ENCODE measurements around the gene PIP4K2A.
"Not testable (repeated sequence)": the region's sequence is repeated elsewhere in the genome, so short reads cannot be mapped to it uniquely, and the experiment has no call there.

Gene PIP4K2A

DNA sequence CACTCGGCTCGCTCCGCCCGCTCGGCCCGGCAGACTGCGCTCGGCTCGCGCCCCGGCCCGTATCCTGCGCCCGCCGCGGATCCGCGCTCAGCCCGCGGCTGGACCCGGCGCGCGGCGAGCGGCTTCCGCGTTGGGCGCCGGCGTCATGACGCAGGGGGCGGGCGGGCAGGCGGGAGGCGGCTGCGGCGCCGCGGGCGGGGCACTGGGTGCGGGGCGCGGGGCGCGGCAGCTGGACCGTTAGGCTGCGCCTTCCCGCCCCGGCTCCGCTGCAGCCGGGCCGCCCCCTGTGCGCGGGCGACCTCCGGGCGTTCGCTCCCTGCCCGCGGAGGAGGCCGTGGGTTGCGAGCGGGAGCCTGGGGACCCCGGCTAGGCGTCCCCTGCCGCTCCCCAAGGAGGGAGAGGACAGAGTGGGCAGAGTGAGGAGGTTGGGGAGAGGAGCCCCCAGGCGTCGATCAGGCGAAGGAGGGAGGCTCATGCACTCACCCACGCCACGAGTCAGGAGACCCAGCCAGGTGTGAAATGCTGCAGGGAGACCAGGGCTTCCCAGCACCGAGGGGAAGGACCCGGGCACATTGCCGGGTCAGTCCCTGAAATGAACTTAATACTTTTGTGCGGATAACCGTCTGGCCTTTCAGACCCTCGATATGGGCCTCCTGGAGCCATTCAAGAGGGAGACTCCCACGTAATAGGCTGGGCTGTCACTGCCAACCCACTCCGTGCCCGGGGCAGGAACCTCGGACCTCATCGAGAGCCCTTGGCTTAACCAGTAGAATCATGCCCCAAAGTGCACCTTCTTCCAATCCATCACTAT lies at the start of gene PIP4K2A:
PIP4K2A (minus strand) TSS at position 100 of the 811 bp plus-strand sequence. CDS start 252 bp downstream, outside the sequence.
- H3K27ac ChIP-seq = peak within 1 kb of the TSS; percentile 37
- DNase-seq (ENCODE audit: low read depth, low spot score) = no peak

DNA sequence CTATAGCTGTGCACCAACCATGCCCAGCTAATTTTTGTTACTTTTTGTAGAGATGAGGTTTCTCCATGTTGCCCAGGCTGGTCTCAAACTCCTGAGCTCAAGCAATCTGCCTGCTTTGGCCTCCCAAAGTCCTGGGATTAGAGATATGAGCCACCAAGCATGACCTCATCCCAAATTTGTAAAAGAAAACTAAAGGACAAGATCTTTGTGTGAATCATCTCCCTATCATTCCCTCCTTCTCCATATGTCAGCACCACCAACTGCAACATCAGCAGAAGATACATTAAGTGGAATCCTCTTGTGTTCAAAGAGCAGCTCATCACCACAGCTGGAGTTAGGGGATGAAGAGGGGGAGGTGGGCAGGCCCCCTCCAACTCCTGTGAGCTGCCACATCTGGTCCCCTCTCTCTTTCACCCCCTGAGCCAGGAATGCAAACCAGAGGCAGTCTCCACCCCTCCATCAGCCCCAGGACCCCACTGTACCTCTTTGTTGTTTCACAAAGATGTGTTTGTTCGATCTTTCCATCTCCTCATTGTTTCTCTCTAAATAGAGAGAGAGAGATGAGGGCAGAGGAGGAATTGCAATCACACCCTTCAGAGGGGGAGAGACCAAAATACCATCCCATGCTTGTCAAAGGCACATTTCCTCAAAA lies 47.3 kb upstream of the PIP4K2A start:
- DNase-seq (ENCODE audit: low read depth, low spot score) = no peak
- H3K27ac ChIP-seq = no peak overlapping the region

DNA sequence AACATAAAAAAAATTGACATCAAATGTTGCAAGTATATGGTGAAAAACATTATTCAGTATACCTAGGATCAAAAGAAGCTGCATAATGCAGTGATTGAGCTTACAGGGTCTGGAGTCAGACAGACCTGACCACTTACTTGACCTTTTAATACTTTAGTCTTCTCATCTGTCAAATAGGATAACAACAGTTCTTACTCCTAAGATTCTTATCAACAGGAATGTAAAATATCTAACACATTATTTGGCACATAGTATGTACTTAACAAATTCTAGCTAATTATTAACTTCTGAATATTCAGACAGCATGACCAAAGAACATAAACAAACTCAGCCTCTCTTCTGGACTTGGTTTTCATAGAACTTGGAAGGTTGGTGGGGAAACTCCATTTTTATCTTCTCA lies 45.6 kb upstream of the PIP4K2A start:
- DNase-seq (ENCODE audit: low read depth, low spot score) = no peak
- H3K27ac ChIP-seq = no peak overlapping the region

DNA sequence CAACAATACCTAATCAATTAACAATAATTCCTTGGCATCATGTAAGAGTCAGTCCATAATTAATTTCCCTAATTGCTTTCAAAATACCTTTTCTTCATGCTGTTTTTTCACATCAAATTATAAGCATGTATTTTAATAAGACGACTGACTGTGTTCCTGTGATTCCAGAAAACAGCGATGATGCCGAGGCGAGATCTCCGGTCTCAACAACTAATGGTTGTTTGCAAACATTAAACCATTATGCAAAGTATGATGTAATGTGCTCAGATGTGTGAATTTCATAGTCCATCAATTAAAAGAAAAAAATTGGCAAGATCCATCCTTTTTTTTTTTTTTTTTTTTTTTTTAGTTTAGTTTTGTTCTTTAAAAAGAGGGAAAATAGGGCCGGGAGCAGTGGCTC lies 44.5 kb upstream of the PIP4K2A start:
- no peak for DNase-seq (ENCODE audit: low read depth, low spot score)
- H3K27ac ChIP-seq = no peak overlapping the region

DNA sequence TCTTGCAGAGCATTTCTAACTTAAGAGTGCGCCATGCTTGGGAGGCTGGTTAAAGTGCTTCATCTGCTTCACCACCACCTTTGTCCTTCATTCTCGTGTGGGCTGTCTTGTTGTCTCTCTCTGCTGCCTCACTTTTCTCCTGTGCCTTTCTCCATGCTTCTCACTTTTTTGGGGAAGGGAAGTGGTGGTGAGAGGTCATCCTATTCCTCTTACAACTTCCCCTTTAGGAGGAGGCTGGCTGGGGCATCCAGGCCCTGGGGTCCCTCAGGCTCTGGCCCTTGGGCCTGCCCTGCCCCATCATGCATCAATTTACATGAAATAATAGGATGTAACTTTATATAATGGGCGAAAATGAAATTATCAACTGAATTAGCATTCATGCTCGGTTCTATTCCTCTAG lies 39.9 kb upstream of the PIP4K2A start:
- H3K27ac ChIP-seq = no peak overlapping the region
- DNase-seq (ENCODE audit: low read depth, low spot score) = no peak

DNA sequence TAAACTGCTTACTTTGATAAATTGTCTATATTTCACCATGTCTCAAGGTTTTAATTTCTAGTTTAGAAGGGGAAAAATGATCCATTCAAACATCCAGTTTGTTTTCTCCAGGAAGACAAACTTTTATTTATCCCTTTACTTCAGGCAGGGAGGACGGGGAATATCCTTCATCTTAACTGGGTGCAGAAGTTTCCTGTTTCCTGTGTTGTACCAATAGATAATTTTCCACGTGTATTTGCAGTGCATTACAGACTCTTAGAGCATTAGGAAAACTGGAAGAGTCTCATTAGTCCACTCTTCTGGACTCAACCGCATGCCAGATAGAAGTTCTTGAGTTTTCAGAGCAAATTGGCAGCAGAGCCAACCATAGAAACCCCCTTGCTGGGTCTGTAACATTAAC lies 39.4 kb upstream of the PIP4K2A start:
- no peak overlapping the region for H3K27ac ChIP-seq
- no peak for DNase-seq (ENCODE audit: low read depth, low spot score)

DNA sequence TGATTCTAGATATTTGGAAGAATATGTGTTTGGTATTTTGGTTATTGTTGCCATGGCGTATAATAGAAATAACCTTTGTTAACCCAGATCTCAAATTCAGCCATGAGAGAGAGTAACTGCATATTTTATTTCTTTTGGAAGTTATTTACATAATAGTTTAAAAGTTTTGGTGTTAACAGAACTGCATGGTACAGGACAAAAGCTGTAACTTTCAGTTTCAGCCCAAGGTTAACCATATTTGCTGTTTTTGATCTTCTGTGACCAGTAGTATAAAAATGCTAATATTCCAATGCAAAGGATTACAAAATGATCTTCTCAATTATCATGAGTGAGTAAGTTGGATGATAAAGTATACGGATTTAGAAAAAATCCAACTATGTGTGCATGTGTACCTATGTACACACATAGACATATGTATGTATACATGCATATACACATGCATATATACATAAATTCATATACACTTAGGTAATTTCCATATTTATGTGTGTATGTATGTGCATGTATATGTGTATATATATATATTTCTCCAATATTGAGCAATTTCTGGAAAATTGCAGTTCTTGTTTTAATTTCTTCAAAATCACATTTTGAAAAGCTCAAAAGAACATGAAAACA lies 38.0 kb upstream of the PIP4K2A start:
- H3K27ac ChIP-seq = no peak overlapping the region
- no peak for DNase-seq (ENCODE audit: low read depth, low spot score)

DNA sequence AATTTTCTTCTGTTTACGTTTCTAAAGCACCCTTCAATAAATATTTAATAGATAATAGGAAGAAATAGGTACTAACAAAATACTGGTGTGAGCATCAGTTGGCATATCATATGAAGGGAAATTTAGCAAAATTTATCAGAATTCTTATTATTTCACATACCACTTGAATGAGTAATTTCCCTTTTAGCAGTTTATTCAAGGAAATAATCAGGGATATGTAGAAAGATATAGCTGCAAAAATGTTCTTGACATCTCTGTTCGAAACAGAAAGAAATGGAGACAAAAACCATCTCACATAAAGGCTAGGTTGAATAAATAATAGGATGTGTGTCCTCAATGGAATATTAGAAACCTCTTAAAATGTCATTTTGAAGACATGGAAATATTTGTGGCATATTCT lies 35.8 kb upstream of the PIP4K2A start:
- no peak overlapping the region for H3K27ac ChIP-seq
- DNase-seq (ENCODE audit: low read depth, low spot score) = no peak

DNA sequence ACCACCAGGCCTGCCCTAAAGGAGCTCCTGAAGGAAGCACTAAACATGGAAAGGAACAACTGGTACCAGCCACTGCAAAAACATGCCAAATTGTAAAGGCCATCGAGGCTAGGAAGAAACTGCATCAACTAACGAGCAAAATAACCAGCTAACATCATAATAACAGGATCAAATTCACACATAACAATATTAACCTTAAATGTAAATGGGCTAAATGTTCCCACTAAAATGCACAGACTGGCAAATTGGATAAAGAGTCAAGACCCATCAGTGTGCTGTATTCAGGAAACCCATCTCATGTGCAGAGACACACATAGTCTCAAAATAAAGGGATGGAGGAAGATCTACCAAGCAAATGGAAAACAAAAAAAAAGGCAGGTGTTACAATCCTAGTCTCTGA lies 30.5 kb upstream of the PIP4K2A start:
- DNase-seq (ENCODE audit: low read depth, low spot score); H3K27ac ChIP-seq: not testable (repeated sequence)

DNA sequence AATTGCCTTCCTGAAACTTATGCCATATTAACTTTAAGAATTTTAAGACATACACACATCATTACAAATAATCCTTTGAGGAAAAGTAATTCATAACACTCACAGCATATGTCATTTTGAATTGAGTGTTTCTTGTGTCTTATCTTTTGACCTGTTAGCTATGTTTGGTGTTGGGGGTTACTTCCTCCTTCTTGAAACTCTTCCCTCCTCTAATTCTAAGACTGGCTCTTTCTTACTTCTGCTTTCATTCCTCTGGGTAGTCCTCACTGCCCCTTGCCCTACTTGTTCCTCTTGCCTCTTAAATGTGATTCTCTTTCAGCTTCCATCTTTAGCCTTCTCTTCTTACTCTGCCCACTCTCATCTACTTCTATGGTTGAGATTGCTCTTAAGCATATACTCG lies 28.3 kb upstream of the PIP4K2A start:
- H3K27ac ChIP-seq = no peak overlapping the region
- DNase-seq (ENCODE audit: low read depth, low spot score) = no peak

DNA sequence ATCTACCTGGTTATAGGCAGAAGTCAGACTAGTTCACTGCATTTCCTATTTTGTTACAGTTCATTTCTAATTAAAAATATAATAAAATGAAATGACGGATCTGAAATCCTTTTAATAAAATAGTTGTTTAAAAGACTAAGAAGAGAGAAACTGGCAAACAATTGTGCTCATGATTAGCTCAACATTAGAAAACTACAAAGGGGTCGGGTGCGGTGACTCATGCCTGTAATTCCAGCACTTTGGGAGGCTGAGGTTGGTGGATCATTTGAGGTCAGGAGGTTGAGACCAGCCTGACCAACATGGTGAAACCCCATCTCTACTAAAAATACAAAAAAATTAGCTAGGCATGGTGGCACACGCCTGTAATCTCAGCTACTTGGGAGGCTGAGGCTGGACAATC lies 27.3 kb upstream of the PIP4K2A start:
- not testable (repeated sequence) for H3K27ac ChIP-seq; DNase-seq (ENCODE audit: low read depth, low spot score)

DNA sequence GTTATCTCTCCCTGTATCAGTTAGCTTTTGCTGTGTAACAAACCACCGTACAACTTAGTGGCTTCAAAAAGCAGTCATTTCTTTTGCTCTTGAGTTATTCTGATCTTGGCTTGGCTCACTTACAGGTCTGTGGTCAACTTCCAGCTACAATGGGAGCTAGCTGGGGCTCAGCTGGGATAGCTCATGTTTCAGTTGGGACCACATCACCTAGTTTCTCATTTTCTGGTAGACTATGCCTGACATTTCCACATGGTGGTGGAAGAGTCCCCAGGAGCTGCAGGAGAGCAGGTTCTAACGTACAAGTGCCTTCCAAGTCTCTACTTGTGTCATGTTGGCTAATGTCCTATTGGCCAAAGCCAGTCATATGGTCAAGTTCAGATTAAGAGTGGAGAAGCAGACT lies 25.8 kb upstream of the PIP4K2A start:
- DNase-seq (ENCODE audit: low read depth, low spot score) = no peak
- no peak overlapping the region for H3K27ac ChIP-seq

DNA sequence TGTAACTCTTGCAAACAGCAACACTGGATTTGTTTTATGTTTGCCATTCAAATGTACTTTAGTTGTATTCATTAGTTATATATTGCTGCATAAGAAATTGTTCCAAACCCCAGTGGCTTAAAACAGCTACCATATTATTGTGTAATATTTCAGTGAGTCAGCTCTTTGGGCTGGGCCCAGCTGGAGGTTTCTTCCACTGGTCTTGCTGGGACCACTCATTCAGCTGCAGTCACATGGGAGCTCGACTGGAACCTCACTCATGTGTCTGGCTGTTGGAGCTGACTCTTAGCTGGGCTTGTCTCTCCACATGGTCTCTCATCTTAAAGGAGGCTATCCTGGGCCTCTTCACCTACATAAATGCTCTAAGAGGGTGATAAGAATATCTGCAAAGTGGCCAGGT lies 23.2 kb upstream of the PIP4K2A start:
- H3K27ac ChIP-seq = peak overlapping the region; percentile 65
- DNase-seq (ENCODE audit: low read depth, low spot score) = peak; percentile 36

DNA sequence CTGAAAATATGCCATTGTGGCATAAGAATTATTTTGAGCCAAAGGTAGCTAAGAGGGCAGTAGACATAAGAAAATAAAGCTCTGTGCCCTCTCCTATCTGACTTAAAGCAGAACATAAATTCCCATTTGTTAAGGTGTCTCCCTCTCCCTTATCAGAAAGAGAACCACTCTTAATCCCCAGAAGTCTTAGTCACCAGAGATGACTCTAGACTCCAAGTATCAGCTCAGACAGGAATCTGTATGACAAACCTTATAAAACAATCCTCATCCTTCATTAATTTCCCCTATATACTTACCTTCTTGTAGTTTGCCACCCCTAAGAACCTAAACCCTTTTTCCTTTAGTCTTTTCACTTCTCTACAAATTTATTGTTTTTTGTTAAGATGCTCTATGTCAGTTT lies 21.8 kb upstream of the PIP4K2A start:
- H3K27ac ChIP-seq = no peak overlapping the region
- no peak for DNase-seq (ENCODE audit: low read depth, low spot score)

DNA sequence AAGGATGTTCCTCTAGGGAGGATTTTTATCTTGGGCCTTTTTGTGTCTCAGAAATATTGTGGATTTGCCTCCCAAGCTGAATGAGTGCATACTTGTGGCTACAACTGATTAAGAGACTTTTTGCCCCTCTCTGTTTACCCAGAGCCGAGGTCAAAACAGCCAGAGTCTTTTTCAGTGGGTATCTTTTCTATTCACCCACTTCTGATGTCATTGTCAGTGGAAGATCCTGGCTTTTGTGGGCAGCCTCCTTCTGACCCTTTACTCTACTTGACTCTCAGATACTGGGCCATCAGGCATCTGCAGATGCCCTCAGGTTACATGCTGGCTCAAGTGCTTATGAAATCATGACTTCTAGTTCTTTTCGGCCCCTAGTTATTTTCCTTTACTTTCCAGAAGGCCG lies 19.6 kb upstream of the PIP4K2A start:
- no peak overlapping the region for H3K27ac ChIP-seq
- no peak for DNase-seq (ENCODE audit: low read depth, low spot score)

DNA sequence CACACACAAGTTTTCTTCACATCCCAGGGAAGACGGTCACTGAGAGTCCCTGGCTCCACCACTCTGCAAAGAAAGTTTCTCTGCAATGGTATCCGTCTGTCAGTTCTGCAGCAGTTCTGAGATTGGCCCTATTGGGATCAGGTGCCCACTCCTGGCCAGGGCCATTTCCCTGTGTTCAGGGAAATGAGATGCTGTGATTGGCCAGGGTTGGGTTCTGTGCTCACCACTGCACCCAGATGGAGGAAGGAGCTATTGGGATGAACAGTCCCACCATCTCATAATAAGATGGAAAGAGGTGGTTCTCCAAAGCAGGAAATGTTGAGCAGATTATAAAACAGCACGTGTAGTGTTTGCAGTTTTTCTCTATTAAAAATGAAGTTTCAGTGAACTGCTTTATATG lies 13.3 kb upstream of the PIP4K2A start:
- no peak overlapping the region for H3K27ac ChIP-seq
- DNase-seq (ENCODE audit: low read depth, low spot score) = no peak

DNA sequence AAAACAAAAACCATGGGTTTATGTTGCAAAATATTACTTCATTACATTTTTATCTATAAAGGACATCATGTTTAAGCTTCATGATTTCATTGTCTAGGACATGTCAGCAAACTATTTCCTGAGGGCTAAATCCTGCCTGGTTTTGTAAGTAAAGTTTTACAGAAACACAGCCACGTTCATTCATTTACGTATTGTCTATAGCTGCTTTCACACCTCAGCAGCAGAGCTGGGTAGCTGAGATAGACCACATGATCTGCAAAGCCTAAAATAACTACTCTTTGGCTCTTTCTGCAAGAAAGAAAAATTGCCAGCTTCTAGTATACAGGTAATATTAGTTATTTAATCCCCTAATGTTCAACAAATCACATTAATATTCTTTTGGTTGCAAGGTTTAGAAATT lies 12.7 kb upstream of the PIP4K2A start:
- no peak for DNase-seq (ENCODE audit: low read depth, low spot score)
- H3K27ac ChIP-seq = no peak overlapping the region

DNA sequence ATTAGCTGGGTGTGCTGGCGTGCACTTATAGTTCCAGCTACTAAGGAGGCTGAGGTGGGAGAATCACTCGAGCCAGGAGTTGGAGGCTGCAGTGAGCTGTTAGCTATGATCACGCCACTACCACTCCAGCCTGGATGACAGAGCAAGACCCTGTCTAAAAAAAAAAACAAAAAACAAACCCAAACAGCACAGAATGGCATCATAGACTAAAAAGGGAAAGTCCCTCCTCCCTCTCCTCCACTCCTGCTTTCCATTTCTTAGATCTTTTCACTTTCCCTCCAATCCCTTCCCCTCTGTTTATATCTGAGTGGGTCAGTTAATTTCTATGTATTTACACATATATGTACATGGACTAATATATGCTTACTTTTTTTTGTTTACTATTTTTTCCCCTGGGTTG lies 10.4 kb upstream of the PIP4K2A start:
- no peak for DNase-seq (ENCODE audit: low read depth, low spot score)
- no peak overlapping the region for H3K27ac ChIP-seq

DNA sequence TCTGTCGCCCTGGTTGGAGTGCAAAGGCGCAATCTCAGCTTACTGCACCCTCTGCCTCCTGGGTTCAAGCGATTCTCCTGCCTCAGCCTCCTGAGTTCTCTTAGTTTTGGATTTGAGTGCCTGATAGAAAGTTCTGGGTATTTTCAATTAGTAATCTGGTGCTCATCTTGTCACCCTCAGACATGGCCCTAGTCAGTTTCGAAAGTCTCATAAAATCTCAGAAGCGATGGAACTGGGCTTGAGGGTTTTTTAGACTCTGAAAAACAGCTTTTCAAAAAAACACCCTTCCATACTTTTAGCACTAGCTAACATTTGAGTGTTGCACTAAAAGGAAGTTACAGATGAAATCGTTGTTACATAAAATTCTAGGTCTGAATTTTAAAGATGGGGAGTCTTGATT lies 9.4 kb upstream of the PIP4K2A start:
- H3K27ac ChIP-seq = no peak overlapping the region
- no peak for DNase-seq (ENCODE audit: low read depth, low spot score)

DNA sequence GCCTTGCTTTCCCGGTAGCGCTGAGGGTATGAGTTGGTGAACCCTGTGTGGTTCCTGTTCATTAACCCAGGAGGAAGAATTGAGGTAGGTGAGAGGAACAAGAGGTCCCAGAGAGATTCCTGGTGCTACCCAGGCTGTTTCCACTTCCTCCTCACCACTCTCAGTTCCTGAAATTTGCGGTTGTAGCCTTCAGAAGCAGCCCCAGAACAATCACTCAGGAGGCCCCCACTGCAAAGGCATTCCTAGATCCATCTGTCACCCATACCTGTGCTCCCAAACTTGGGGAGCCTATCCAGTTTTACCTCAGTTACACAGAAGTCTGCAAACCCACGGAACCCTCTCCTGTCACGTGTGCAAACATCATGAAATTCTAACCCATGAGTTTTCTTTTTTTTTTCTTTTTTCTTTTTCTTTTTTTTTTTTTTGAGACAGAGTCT lies 9.0 kb upstream of the PIP4K2A start:
- no peak for DNase-seq (ENCODE audit: low read depth, low spot score)

DNA sequence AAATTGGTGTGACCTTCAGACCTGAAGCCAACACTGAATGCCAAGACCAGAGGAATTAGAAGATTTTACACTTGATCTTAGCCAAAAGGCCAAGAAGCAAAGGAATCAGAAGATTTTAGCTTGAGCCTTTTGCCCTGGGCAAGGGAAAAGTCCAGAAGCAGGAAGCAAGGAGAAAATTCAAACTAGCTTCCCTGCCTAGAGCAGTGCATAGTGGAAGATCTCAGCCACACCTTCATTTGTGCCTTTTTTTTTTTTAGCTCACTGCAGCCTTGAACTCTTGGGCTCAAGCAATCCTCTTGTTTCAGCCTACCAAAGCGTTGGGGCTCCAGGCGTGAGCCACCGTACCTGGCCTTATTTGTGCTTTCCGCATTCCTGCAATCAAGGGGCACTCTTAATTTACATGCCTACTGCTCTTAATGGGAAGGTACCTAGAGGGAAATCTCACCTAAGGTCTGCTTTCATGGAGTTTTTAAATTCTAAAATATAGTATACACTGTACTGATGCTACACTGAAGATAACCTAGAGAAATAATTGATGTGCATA lies 8.3 kb upstream of the PIP4K2A start:
- no peak for DNase-seq (ENCODE audit: low read depth, low spot score)
- H3K27ac ChIP-seq = no peak overlapping the region

More for the DNA sequence above, 9.0 kb upstream of the PIP4K2A start:
- no peak overlapping the region for H3K27ac ChIP-seq
